PC-3 (cell line): ENCODE measurements around the gene RABAC1. TPM values are rescaled to one million over a fixed set of nuclear protein-coding genes. Genes with fewer than 3 reads are reported as not detected.

Experiments used
- ATAC-seq: fragments of 200-7000 bp; cut with Tn5 transposase; 2 replicates; pipeline ENCODE4 v1.9.1; 2020; ENCODE audit warnings: mild to moderate bottlenecking, moderate library complexity
- BruUV-seq: library from RNA; stranded (reverse); fragments of 400-500 nt; replicated peaks from 2 replicates; lab custom pipeline; 2021; lab: Mats Ljungman, UMichigan
- CTCF ChIA-PET: fragments of 300-600 bp; sonication (Branson Sonifier 250); formaldehyde crosslinking; loops from one replicate; lab custom pipeline; 2022; ENCODE audit warnings: antibody characterized with exemption; lab: Charles Lee
- POLR2A ChIA-PET: fragments of 300-600 bp; sonication (Branson Sonifier 250); formaldehyde crosslinking; loops from one replicate; lab custom pipeline; 2022; ENCODE audit warnings: antibody characterized with exemption; ENCODE audit not compliant: unreplicated experiment; lab: Charles Lee
- DNase-seq: peaks from one replicate; pipeline ENCODE4 v3.0.0-alpha.2; 2015
- H2AFZ ChIP-seq: fragments of 300-600 bp; sonication (generic); 2 replicates; pipeline ENCODE4 v1.6.0; 2016; ENCODE audit warnings: antibody characterized with exemption, low read length
- H3F3A ChIP-seq: fragments of 300-600 bp; sonication (generic); one replicate; pipeline ENCODE4 v1.6.0; 2017; ENCODE audit warnings: antibody characterized with exemption, low read length, control low read depth, mild to moderate bottlenecking; ENCODE audit not compliant: unreplicated experiment
- H3K27ac ChIP-seq: fragments of 300-600 bp; sonication (generic); 2 replicates; pipeline ENCODE4 v1.5.1; 2016; ENCODE audit warnings: mild to moderate bottlenecking, low read length
- H3K27me3 ChIP-seq: fragments of 300-600 bp; sonication (generic); 2 replicates; pipeline ENCODE4 v1.6.1; 2016; ENCODE audit warnings: low read length, mixed read lengths
- H3K36me3 ChIP-seq: fragments of 300-600 bp; sonication (generic); 2 replicates; pipeline ENCODE4 v1.6.1; 2016; ENCODE audit warnings: low read depth, mixed run types, low read length, mixed read lengths
- H3K4me1 ChIP-seq: fragments of 300-600 bp; sonication (generic); 2 replicates; pipeline ENCODE4 v1.5.1; 2016; ENCODE audit warnings: low read length; ENCODE audit not compliant: insufficient read depth
- H3K4me2 ChIP-seq: fragments of 300-600 bp; sonication (generic); 2 replicates; pipeline ENCODE4 v1.6.0; 2016; ENCODE audit warnings: low read length
- H3K4me3 ChIP-seq: fragments of 300-600 bp; sonication (generic); 2 replicates; pipeline ENCODE4 v1.5.1; 2016; ENCODE audit warnings: mild to moderate bottlenecking, low read length, mixed read lengths
- H3K79me2 ChIP-seq: fragments of 300-600 bp; sonication (generic); 2 replicates; pipeline ENCODE4 v1.6.1; 2017; ENCODE audit warnings: low read length, mixed read lengths
- H3K9ac ChIP-seq: fragments of 300-600 bp; sonication (generic); 2 replicates; pipeline ENCODE4 v1.6.0; 2016; ENCODE audit warnings: mild to moderate bottlenecking, low read length
- H3K9me2 ChIP-seq: fragments of 300-600 bp; sonication (generic); replicated peaks from 2 replicates; pipeline ENCODE4 v1.6.1; 2016; ENCODE audit warnings: mixed run types, low read length, mixed read lengths
- H3K9me3 ChIP-seq: fragments of 300-600 bp; sonication (generic); 2 replicates; pipeline ENCODE4 v1.6.1; 2016; ENCODE audit warnings: low read length, mixed read lengths
- H4K20me1 ChIP-seq: fragments of 300-600 bp; sonication (generic); 2 replicates; pipeline ENCODE4 v1.6.1; 2016; ENCODE audit warnings: low read length, mixed read lengths
- CTCF ChIP-seq: fragments of 300-600 bp; sonication (generic); conservative IDR thresholded peaks from 2 replicates; pipeline ENCODE4 v1.5.1; 2017; ENCODE audit warnings: antibody characterized with exemption, low read depth, mild to moderate bottlenecking, low read length
- EZH2 ChIP-seq: fragments of 300-600 bp; sonication (generic); IDR thresholded peaks from one replicate; pipeline ENCODE4 v1.6.1; 2017; ENCODE audit warnings: antibody characterized with exemption, mild to moderate bottlenecking, low read length; ENCODE audit not compliant: unreplicated experiment
- EZH2phosphoT487 ChIP-seq: fragments of 300-600 bp; sonication (generic); IDR thresholded peaks from 2 replicates; pipeline ENCODE4 v1.6.1; 2018; ENCODE audit warnings: mild to moderate bottlenecking, antibody characterized with exemption, low read length, borderline replicate concordance
- intact Hi-C: fragments of 100-400 bp; cut with micrococcal nuclease; formaldehyde crosslinking; loops from 2 replicates; pipeline ENCODE4 v1.9.0; 2023
- total RNA-seq: library from RNA; depleted of rRNA; stranded (reverse); fragments of >200 nt; gene quantifications from 2 replicates; pipeline ENCODE4 v1.2.3, GENCODE V29; 2014

The RABAC1 gene
- total RNA-seq, 1 experiment from 2014 or later: 158 TPM

- no peak overlapping the region for H2AFZ ChIP-seq
- peak overlapping the region; percentile 39; the same call in 1 of the 2 replicates for H3K4me2 ChIP-seq
- no peaks in the 10 kb centered on the region for H3K9me3 ChIP-seq
- H3F3A ChIP-seq: no peaks in the 10 kb centered on the region
- no peak overlapping the region for H3K9ac ChIP-seq
- H3K9me2 ChIP-seq: no peaks in the 10 kb centered on the region
- TF ChIP-seq EZH2: no peak
- TF ChIP-seq CTCF: no peak
- TF ChIP-seq EZH2phosphoT487: no peak
- 0 out of 2 replicates have a peak, but pooled peaks cover 9% of the 10 kb centered on the region for H3K4me1 ChIP-seq
- intact Hi-C loops: loop anchor here (5.0 kb wide), 2 partner anchors 49 to 64 kb away; no protein-coding TSS in a partner anchor
- no peaks in the 10 kb centered on the region for H4K20me1 ChIP-seq
- no peaks in the 10 kb centered on the region for H3K27me3 ChIP-seq
- POLR2A ChIA-PET: no interaction called here
- H3K4me3 ChIP-seq: no peak overlapping the region
- H3K79me2 ChIP-seq: no peaks in the 10 kb centered on the region
- no peak overlapping the region for H3K27ac ChIP-seq
- ATAC-seq (peak; percentile 70), DNase-seq (peak; percentile 25)
- no TSS peak for BruUV-seq
- CTCF ChIA-PET: interaction anchor here (1.5 kb wide), 1 partner anchor 49 kb away, joined by 3 read pairs; no protein-coding TSS in a partner anchor
- H3K36me3 ChIP-seq: no peaks in the 10 kb centered on the region
Observed at GRCh38 chr19:41936416-41936850, 22.7 kb downstream of the RABAC1 start.

GRCh38 chr19:41935760-41936415 is 23.2 kb downstream of the RABAC1 start:
- peak overlapping the region; percentile 39 for H3K4me2 ChIP-seq
- ATAC-seq: peak; percentile 24
- H3K4me1 ChIP-seq: 0 out of 2 replicates have a peak, but pooled peaks cover 9% of the 10 kb centered on the region
- intact Hi-C loops: loop anchor here (5.0 kb wide), 2 partner anchors 49 to 64 kb away; no protein-coding TSS in a partner anchor
- no peaks in the 10 kb centered on the region for H3K79me2 ChIP-seq
- H3F3A ChIP-seq: no peaks in the 10 kb centered on the region
- no peaks in the 10 kb centered on the region for H3K36me3 ChIP-seq
- ChIA-PET CTCF (interaction anchor here (1.5 kb wide), 1 partner anchor 49 kb away, joined by 3 read pairs; no protein-coding TSS in a partner anchor), POLR2A (no interaction called here)
- H2AFZ ChIP-seq: no peak overlapping the region
- H3K9me2 ChIP-seq: no peaks in the 10 kb centered on the region
- no peak overlapping the region for H3K9ac ChIP-seq
- H4K20me1 ChIP-seq: no peaks in the 10 kb centered on the region
- H3K9me3 ChIP-seq: no peaks in the 10 kb centered on the region
- TF ChIP-seq CTCF (no peak), EZH2phosphoT487 (no peak)
- H3K27me3 ChIP-seq: no peaks in the 10 kb centered on the region
- BruUV-seq: no TSS peak
- no peak for DNase-seq
- no peak overlapping the region for H3K4me3 ChIP-seq
- H3K27ac ChIP-seq: no peak overlapping the region

- no TSS peak for BruUV-seq
- Histone ChIP-seq H3K36me3 (no peaks in the 10 kb centered on the region), H3K4me1 (0 out of 2 replicates have a peak, but pooled peaks cover 9% of the 10 kb centered on the region), H3F3A (no peaks in the 10 kb centered on the region), H3K27me3 (0 out of 2 replicates have a peak, but pooled peaks cover 8% of the 10 kb centered on the region), H3K9me2 (no peaks in the 10 kb centered on the region), H3K9me3 (no peaks in the 10 kb centered on the region), H3K4me2 (no peak overlapping the region), H3K4me3 (no peak overlapping the region), H3K9ac (no peak overlapping the region), H4K20me1 (no peaks in the 10 kb centered on the region), H2AFZ (no peak overlapping the region), H3K27ac (no peak overlapping the region), H3K79me2 (no peaks in the 10 kb centered on the region)
- ChIA-PET POLR2A (no interaction called here), CTCF (no interaction called here)
- ATAC-seq (peak; percentile 63), DNase-seq (peak; percentile 65)
- TF ChIP-seq CTCF (peak; percentile 82), EZH2phosphoT487 (no peak), EZH2 (no peak)
- intact Hi-C loops: loop anchor here (5.0 kb wide), 2 partner anchors 48 to 63 kb away; no protein-coding TSS in a partner anchor
Observed at GRCh38 chr19:41934849-41935374, 24.2 kb downstream of the RABAC1 start.
